Prostate gland (tissue), 2 donors: ENCODE data around the gene TGFB1I1. TPM values are rescaled to one million over a fixed set of nuclear protein-coding genes. Genes with fewer than 3 reads are reported as not detected.

Source experiments
- DNase-seq: peaks from one replicate; pipeline ENCODE4 v3.0.0-alpha.2; 2019; ENCODE audit warnings: low spot score
- H3K27ac ChIP-seq, 2 donors: fragments of 200-600 bp; sonication (generic); 2 replicates each; pipeline ENCODE4 v1.5.1; 2017 to 2019
- H3K27me3 ChIP-seq: fragments of 200-600 bp; sonication (generic); replicated peaks from 2 replicates; pipeline ENCODE4 v1.5.1; 2019; ENCODE audit not compliant: insufficient read depth
- H3K36me3 ChIP-seq, 2 donors: fragments of 200-600 bp; sonication (generic); 1 replicate in 1 of 2; 2 replicates in 1 of 2; pipeline versions ENCODE4 v1.5.1 to v1.8.1; 2017 to 2019
- H3K4me1 ChIP-seq: fragments of 200-600 bp; sonication (generic); replicated peaks from 2 replicates; pipeline ENCODE4 v1.5.1; 2019
- H3K4me3 ChIP-seq, 2 donors: fragments of 200-600 bp; sonication (generic); 2 replicates each; pipeline ENCODE4 v1.5.1; 2017 to 2019
- H3K9me3 ChIP-seq: fragments of 200-600 bp; sonication (generic); 2 replicates; pipeline ENCODE4 v1.5.1; 2017
- POLR2A ChIP-seq: fragments of 450-650 bp; IDR thresholded peaks from one replicate; pipeline ENCODE4 v1.6.1; 2016; ENCODE audit warnings: antibody characterized with exemption, mild to moderate bottlenecking
- POLR2AphosphoS5 ChIP-seq: sonication (generic); formaldehyde crosslinking; IDR thresholded peaks from one replicate; pipeline ENCODE4 v1.6.1; 2017; ENCODE audit warnings: antibody characterized with exemption
- WGBS: methylation state at CpG from one replicate; pipeline ENCODE4 v1.1.5; 2018; 5-methylcytosine and 5-hydroxymethylcytosine counted together
- intact Hi-C: fragments of 100-400 bp; cut with DNase I; formaldehyde crosslinking; loops from one replicate; pipeline ENCODE4 v1.14.2; 2022
- total RNA-seq, 2 donors: library from RNA; depleted of rRNA; stranded (reverse); fragments of >200 nt; gene quantifications; one replicate each; pipeline ENCODE4 v1.1.0, GENCODE V29; 2016
- TF ChIP-seq, protein P1 (sequence below), 4 experiments: fragments of 200-600 bp in 2 of 4; fragments of 450-650 bp in 2 of 4; sonication (generic) in 2 of 4; IDR thresholded peaks; 1 replicate in 3 of 4; 2 replicates in 1 of 4; pipeline ENCODE4 v1.5.1; 2016 to 2019; ENCODE audit warnings: antibody characterized with exemption in 4 of 4, mild to moderate bottlenecking in 2 of 4, moderate library complexity in 2 of 4

The TGFB1I1 gene
- total RNA-seq, 2 donors from 2014 or later: 62.0 to 115 TPM

DNA sequence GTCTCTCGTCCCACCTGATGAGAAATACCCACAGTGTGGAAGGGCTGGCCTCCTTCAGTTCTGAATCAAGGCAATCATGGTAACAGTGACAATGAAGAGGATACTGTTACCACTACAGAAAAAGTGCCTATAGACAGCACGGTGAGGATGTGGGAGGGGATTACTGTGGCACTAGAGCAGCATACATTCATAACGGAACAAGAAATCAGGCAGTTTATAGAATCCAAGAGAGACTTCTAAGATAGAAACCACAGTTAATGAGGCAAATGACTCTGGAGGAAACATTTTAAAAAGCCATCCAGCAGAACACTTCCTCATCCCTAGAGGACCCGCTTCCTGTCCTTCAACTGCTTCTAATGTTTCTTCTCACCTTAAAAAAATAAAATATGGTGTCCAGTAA is 33.5 kb downstream of the TGFB1I1 start:
- no peaks in the 10 kb centered on the region for H3K27me3 ChIP-seq
- peaks cover 8% of the 10 kb centered on the region for H3K4me1 ChIP-seq
- H3K27ac ChIP-seq: no peak overlapping the region
- TF ChIP-seq POLR2A: no peak
- TF ChIP-seq POLR2AphosphoS5: no peak
- TF ChIP-seq, protein P1, sequence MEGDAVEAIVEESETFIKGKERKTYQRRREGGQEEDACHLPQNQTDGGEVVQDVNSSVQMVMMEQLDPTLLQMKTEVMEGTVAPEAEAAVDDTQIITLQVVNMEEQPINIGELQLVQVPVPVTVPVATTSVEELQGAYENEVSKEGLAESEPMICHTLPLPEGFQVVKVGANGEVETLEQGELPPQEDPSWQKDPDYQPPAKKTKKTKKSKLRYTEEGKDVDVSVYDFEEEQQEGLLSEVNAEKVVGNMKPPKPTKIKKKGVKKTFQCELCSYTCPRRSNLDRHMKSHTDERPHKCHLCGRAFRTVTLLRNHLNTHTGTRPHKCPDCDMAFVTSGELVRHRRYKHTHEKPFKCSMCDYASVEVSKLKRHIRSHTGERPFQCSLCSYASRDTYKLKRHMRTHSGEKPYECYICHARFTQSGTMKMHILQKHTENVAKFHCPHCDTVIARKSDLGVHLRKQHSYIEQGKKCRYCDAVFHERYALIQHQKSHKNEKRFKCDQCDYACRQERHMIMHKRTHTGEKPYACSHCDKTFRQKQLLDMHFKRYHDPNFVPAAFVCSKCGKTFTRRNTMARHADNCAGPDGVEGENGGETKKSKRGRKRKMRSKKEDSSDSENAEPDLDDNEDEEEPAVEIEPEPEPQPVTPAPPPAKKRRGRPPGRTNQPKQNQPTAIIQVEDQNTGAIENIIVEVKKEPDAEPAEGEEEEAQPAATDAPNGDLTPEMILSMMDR (IDR thresholded peaks at IDR 0.05): no peak
- 76% methylated on average over 4 of the region's 4 CpGs for WGBS
- no peak overlapping the region for H3K4me3 ChIP-seq
- DNase-seq: no peak
- intact Hi-C loops: loop anchor here (5.0 to 10.0 kb wide), 2 partner anchors 197 to 369 kb away; partner anchors contain the start of gene ZNF267
- H3K9me3 ChIP-seq: no peaks in the 10 kb centered on the region
- no peaks in the 10 kb centered on the region for H3K36me3 ChIP-seq

- H3K9me3 ChIP-seq: no peaks in the 10 kb centered on the region
- peak overlapping the region; percentile 89 to 92 for H3K4me3 ChIP-seq
- no peak for TF ChIP-seq POLR2A
- TF ChIP-seq, protein P1 (IDR thresholded peaks at IDR 0.05): no peak
- no peak for TF ChIP-seq POLR2AphosphoS5
- DNase-seq: no peak
- H3K27me3 ChIP-seq: no peaks in the 10 kb centered on the region
- no peaks in the 10 kb centered on the region for H3K36me3 ChIP-seq
- H3K4me1 ChIP-seq: peaks cover 8% of the 10 kb centered on the region
- 2% methylated on average over 11 of the region's 12 CpGs for WGBS
- intact Hi-C loops: loop anchor here (5.0 to 10.0 kb wide), 2 partner anchors 195 to 367 kb away; partner anchors contain the start of gene ZNF267
- H3K27ac ChIP-seq: peak overlapping the region; percentile 82 to 88
Observed at GRCh38 chr16:31507617-31507928, 35.6 kb downstream of the TGFB1I1 start.

GRCh38 chr16:31507929-31508705 is 36.2 kb downstream of the TGFB1I1 start, which contains the start of gene RUSF1:
Gene RUSF1 (minus strand): TSS chr16:31508391. CDS start chr16:31508373, 18 bp downstream.
- TF ChIP-seq POLR2A (peak; percentile 85), POLR2AphosphoS5 (peak; percentile 96)
- TF ChIP-seq, protein P1 (IDR thresholded peaks at IDR 0.05): peak in 2 of 4 experiments; percentile 6 to 28
- peak within 1 kb of the TSS; percentile 89 to 92 for H3K4me3 ChIP-seq
- under 1% methylated on average over 45 of the region's 65 CpGs for WGBS
- intact Hi-C loops: loop anchor here (5.0 to 10.0 kb wide), 2 partner anchors 194 to 367 kb away; partner anchors contain the start of gene ZNF267
- H3K36me3 ChIP-seq: no peaks in the 10 kb centered on the region
- H3K27ac ChIP-seq: peak within 1 kb of the TSS; percentile 82 to 88
- H3K9me3 ChIP-seq: no peaks in the 10 kb centered on the region
- H3K27me3 ChIP-seq: no peaks in the 10 kb centered on the region
- H3K4me1 ChIP-seq: peaks cover 8% of the 10 kb centered on the region
- DNase-seq: peak; percentile 91

DNA sequence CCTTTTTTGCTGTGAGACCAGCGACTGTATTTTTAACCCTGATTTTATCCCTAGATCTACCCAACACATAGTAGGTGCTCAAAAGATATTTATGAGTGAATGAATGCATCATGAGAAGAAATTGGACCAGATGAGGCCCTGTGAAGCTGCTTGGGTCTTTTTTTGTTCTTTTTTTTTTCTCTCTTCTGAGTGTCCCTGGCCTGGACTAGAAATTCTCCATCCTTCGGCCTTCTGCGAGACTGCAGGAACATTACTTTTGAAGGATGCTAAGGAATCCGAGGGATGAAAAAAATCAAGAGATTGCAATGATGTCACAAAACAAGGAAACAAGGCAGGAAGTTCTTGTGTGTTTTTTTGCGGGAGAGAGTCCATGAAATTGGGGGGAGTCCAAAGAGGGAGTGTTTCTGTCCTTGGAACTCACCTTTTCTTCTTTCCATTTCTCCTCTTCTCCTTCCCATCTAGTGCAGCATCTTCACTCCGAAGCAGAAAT is 36.8 kb downstream of the TGFB1I1 start:
- Histone ChIP-seq H3K4me1 (peaks cover 8% of the 10 kb centered on the region), H3K27ac (peak overlapping the region; percentile 82 to 88), H3K27me3 (no peaks in the 10 kb centered on the region), H3K36me3 (no peaks in the 10 kb centered on the region), H3K4me3 (peak overlapping the region; percentile 89 to 92), H3K9me3 (no peaks in the 10 kb centered on the region)
- intact Hi-C loops: loop anchor here (5.0 to 10.0 kb wide), 2 partner anchors 194 to 366 kb away; partner anchors contain the start of gene ZNF267
- WGBS: 13% methylated on average over 6 of the region's 6 CpGs
- DNase-seq: no peak
- TF ChIP-seq POLR2A (no peak), POLR2AphosphoS5 (no peak)
- TF ChIP-seq, protein P1 (IDR thresholded peaks at IDR 0.05): no peak
